H1 (cell line): ENCODE data around the gene STYK1. TPM values are rescaled to one million over a fixed set of nuclear protein-coding genes. Genes with fewer than 3 reads are reported as not detected.

ENCODE experiments used
- CTCF ChIA-PET: fragments of 300-600 bp; sonication (Branson Sonifier 250); formaldehyde crosslinking; loops from one replicate; lab custom pipeline; 2021; ENCODE audit not compliant: partially characterized antibody; lab: Charles Lee
- POLR2A ChIA-PET: fragments of 300-600 bp; sonication (Branson Sonifier 250); formaldehyde crosslinking; loops from one replicate; lab custom pipeline; 2021; ENCODE audit warnings: inconsistent platforms; ENCODE audit not compliant: partially characterized antibody; lab: Charles Lee
- DNase-seq, 2 experiments: peaks; one replicate each; pipeline versions ENCODE4 v3.0.0 to v3.0.0-alpha.2; 2010 to 2022; ENCODE audit warnings: low spot score in 2 of 2, low read depth in 1 of 2, mixed read lengths in 1 of 2
- FAIRE-seq: peaks from 2 replicates; lab custom pipeline; 2011; peaks lifted over from hg19 to GRCh38; lab: Jason Lieb, UNC
- H2AFZ ChIP-seq: 2 replicates; pipeline ENCODE4 v1.8.1; 2012; ENCODE audit warnings: low read length, inconsistent platforms
- H2AK5ac ChIP-seq: 2 replicates; pipeline ENCODE4 v1.6.1; 2013; ENCODE audit warnings: low read depth, low read length
- H2BK120ac ChIP-seq: replicated peaks from 2 replicates; pipeline ENCODE3; 2013; ENCODE audit warnings: low read depth, low read length, inconsistent platforms
- H2BK12ac ChIP-seq: 2 replicates; pipeline ENCODE4 v1.6.1; 2013; ENCODE audit warnings: low read depth, low read length
- H2BK15ac ChIP-seq: 2 replicates; pipeline ENCODE4 v1.6.1; 2013; ENCODE audit warnings: low read length
- H2BK20ac ChIP-seq: 2 replicates; pipeline ENCODE4 v1.6.1; 2013; ENCODE audit warnings: low read length
- H2BK5ac ChIP-seq: 2 replicates; pipeline ENCODE4 v1.6.1; 2013; ENCODE audit warnings: low read depth, low read length
- H3K14ac ChIP-seq: 2 replicates; pipeline ENCODE4 v1.6.1; 2013; ENCODE audit warnings: inconsistent platforms; ENCODE audit not compliant: insufficient read length
- H3K18ac ChIP-seq: 2 replicates; pipeline ENCODE4 v1.6.1; 2013; ENCODE audit warnings: low read length; ENCODE audit errors: extremely low read depth
- H3K23ac ChIP-seq: 2 replicates; pipeline ENCODE4 v1.6.1; 2013; ENCODE audit warnings: inconsistent platforms; ENCODE audit not compliant: insufficient read length
- H3K23me2 ChIP-seq: 2 replicates; pipeline ENCODE4 v1.6.1; 2013; ENCODE audit warnings: low read depth, low read length
- H3K27ac ChIP-seq: 2 replicates; pipeline ENCODE4 v1.6.1; 2011; ENCODE audit warnings: low read depth, low read length, inconsistent platforms
- H3K27me3 ChIP-seq, 4 experiments: replicated peaks in 1 of 4; 1 replicate in 1 of 4; 2 replicates in 3 of 4; pipeline versions ENCODE4 v1.6.1 to v1.8.1; 2011 to 2013; ENCODE audit warnings: low read length in 3 of 4, mild to moderate bottlenecking in 3 of 4, inconsistent platforms in 2 of 4, mixed read lengths in 2 of 4, moderate library complexity in 1 of 4; ENCODE audit not compliant: control insufficient read depth in 3 of 4, insufficient read depth in 3 of 4; ENCODE audit errors: extremely low read depth in 1 of 4
- H3K36me3 ChIP-seq, 4 experiments: 2 replicates each; pipeline versions ENCODE4 v1.6.1 to v1.8.1; 2011 to 2013; ENCODE audit warnings: mild to moderate bottlenecking in 4 of 4, low read length in 3 of 4, moderate library complexity in 2 of 4, control low read depth in 1 of 4, inconsistent platforms in 1 of 4; ENCODE audit not compliant: insufficient read depth in 4 of 4, control insufficient read depth in 2 of 4
- H3K4ac ChIP-seq: replicated peaks from 2 replicates; pipeline ENCODE3; 2013; ENCODE audit warnings: low read length, low read depth, mixed read lengths, inconsistent platforms; ENCODE audit not compliant: insufficient read length
- H3K4me1 ChIP-seq, 4 experiments: replicated peaks in 1 of 4; 1 replicate in 1 of 4; 2 replicates in 3 of 4; pipeline versions ENCODE4 v1.6.1 to v1.8.1; 2011 to 2013; ENCODE audit warnings: low read length in 3 of 4, inconsistent platforms in 2 of 4, mixed read lengths in 1 of 4; ENCODE audit not compliant: insufficient read depth in 4 of 4, control insufficient read depth in 3 of 4
- H3K4me2 ChIP-seq, 2 experiments: 2 replicates each; pipeline versions ENCODE4 v1.6.1 to v1.8.1; 2011 to 2013; ENCODE audit warnings: low read depth in 2 of 2, low read length in 2 of 2, control low read depth in 1 of 2, inconsistent platforms in 1 of 2, mild to moderate bottlenecking in 1 of 2; ENCODE audit not compliant: insufficient read depth in 1 of 2
- H3K4me3 ChIP-seq, 4 experiments: fragments of 200-600, 300-600 bp in 1 of 4; sonication (generic), shearing (Covaris generic), sonication (Bioruptor Twin) in 1 of 4; 2 replicates each; pipeline versions ENCODE4 v1.5.1 to v1.8.1; 2011 to 2016; ENCODE audit warnings: low read length in 4 of 4, low read depth in 3 of 4, control low read depth in 2 of 4, inconsistent platforms in 2 of 4, mild to moderate bottlenecking in 2 of 4, mixed read lengths in 1 of 4, moderate library complexity in 1 of 4; ENCODE audit not compliant: insufficient read depth in 2 of 4; ENCODE audit errors: extremely low read depth in 1 of 4
- H3K56ac ChIP-seq: replicated peaks from 2 replicates; pipeline ENCODE3; 2013; ENCODE audit warnings: low read depth, mild to moderate bottlenecking, mixed read lengths, low read length, inconsistent platforms; ENCODE audit not compliant: insufficient read length
- H3K79me1 ChIP-seq: 2 replicates; pipeline ENCODE4 v1.6.1; 2013; ENCODE audit warnings: low read depth, low read length, control low read depth
- H3K79me2 ChIP-seq, 2 experiments: 2 replicates each; pipeline versions ENCODE4 v1.6.1 to v1.8.1; 2012 to 2013; ENCODE audit warnings: low read length in 2 of 2, mild to moderate bottlenecking in 2 of 2, inconsistent platforms in 1 of 2; ENCODE audit not compliant: insufficient read depth in 2 of 2, control insufficient read depth in 1 of 2
- H3K9ac ChIP-seq, 4 experiments: replicated peaks in 1 of 4; 1 replicate in 1 of 4; 2 replicates in 3 of 4; pipeline versions ENCODE4 v1.6.1 to v1.8.1; 2011 to 2013; ENCODE audit warnings: low read depth in 3 of 4, low read length in 3 of 4, control low read depth in 2 of 4, mild to moderate bottlenecking in 2 of 4, moderate library complexity in 2 of 4, inconsistent platforms in 1 of 4; ENCODE audit errors: extremely low read depth in 1 of 4
- H3K9me3 ChIP-seq, 2 experiments: 2 replicates each; pipeline versions ENCODE4 v1.6.1 to v1.8.1; 2012 to 2013; ENCODE audit warnings: mild to moderate bottlenecking in 2 of 2, moderate library complexity in 2 of 2, control low read depth in 1 of 2, inconsistent platforms in 1 of 2, low read depth in 1 of 2, low read length in 1 of 2, mixed read lengths in 1 of 2; ENCODE audit not compliant: insufficient read depth in 2 of 2
- H4K20me1 ChIP-seq, 2 experiments: replicated peaks in 1 of 2; 2 replicates each; pipeline versions ENCODE3 to v1.8.1; 2011 to 2013; ENCODE audit warnings: inconsistent platforms in 2 of 2, low read length in 2 of 2, mild to moderate bottlenecking in 1 of 2; ENCODE audit not compliant: insufficient read depth in 2 of 2, control insufficient read depth in 1 of 2
- H4K5ac ChIP-seq: 2 replicates; pipeline ENCODE4 v1.6.1; 2013; ENCODE audit warnings: low read length, low read depth, mixed read lengths, inconsistent platforms; ENCODE audit not compliant: insufficient read length
- H4K8ac ChIP-seq: 2 replicates; pipeline ENCODE4 v1.8.0; 2013; ENCODE audit warnings: mild to moderate bottlenecking, moderate library complexity, low read length, inconsistent platforms; ENCODE audit not compliant: insufficient read depth; ENCODE audit errors: extremely low read depth
- H4K91ac ChIP-seq: replicated peaks from 2 replicates; pipeline ENCODE3; 2013; ENCODE audit warnings: low read length, mixed read lengths, inconsistent platforms; ENCODE audit not compliant: insufficient read length
- ASH2L ChIP-seq: fragments of 200-600, 300-600 bp; sonication (generic); IDR thresholded peaks from one replicate; pipeline ENCODE4 v1.7.1; 2017; ENCODE audit warnings: low read length
- CBX5 ChIP-seq: fragments of 300-800, 300-1000 bp; sonication (generic); IDR thresholded peaks from 2 replicates; pipeline ENCODE4 v1.7.1; 2016; ENCODE audit warnings: antibody characterized with exemption, low read length, low read depth
- CREB1 ChIP-seq: IDR thresholded peaks from 2 replicates; pipeline ENCODE4 v1.6.1; 2012; ENCODE audit warnings: inconsistent platforms
- KDM1A ChIP-seq: fragments of 200-600, 300-600 bp; sonication (generic); IDR thresholded peaks from 2 replicates; pipeline ENCODE4 v1.7.1; 2016; ENCODE audit warnings: mild to moderate bottlenecking, low read length, borderline replicate concordance
- KDM5A ChIP-seq: fragments of 200-600 bp; IDR thresholded peaks from 2 replicates; pipeline ENCODE4 v1.7.1; 2012; ENCODE audit warnings: mild to moderate bottlenecking, low read length, inconsistent platforms, mixed read lengths
- PHF8 ChIP-seq: fragments of 200-600 bp; sonication (generic); conservative IDR thresholded peaks from 2 replicates; pipeline ENCODE4 v1.7.1; 2012; ENCODE audit warnings: low read depth, mild to moderate bottlenecking, inconsistent platforms, low read length, moderate library complexity
- SIX5 ChIP-seq: IDR thresholded peaks from 2 replicates; pipeline ENCODE4 v1.6.1; 2011; ENCODE audit warnings: mild to moderate bottlenecking, low read depth, low read length
- TAF7 ChIP-seq: optimal IDR thresholded peaks from 2 replicates; pipeline ENCODE3; 2011; ENCODE audit warnings: low read depth, mild to moderate bottlenecking, inconsistent platforms, low read length, moderate library complexity, borderline replicate concordance
- ZNF274 ChIP-seq: IDR thresholded peaks from 2 replicates; pipeline ENCODE4 v1.7.0; 2012; ENCODE audit warnings: low read length, borderline replicate concordance; ENCODE audit errors: extremely low read depth
- WGBS, 2 experiments: shearing (Covaris generic) in 1 of 2; methylation state at CpG; one replicate each; pipeline versions ENCODE4 v1.1.6 to v1.1.7; 2013 to 2015; ENCODE audit warnings: low lambda C conversion rate in 2 of 2, mixed read lengths in 2 of 2, inconsistent platforms in 1 of 2, low coverage in 1 of 2, missing lambda C conversion rate in 1 of 2; ENCODE audit not compliant: insufficient replicate concordance in 2 of 2, insufficient coverage in 1 of 2, insufficient read length in 1 of 2; ENCODE audit errors: extremely low coverage in 1 of 2, missing lambda C conversion rate in 1 of 2; 5-methylcytosine and 5-hydroxymethylcytosine counted together
- polyA plus RNA-seq, 7 experiments: library from polyadenylated mRNA; depleted of rRNA in 3 of 7; stranded (reverse) in 5 of 7; unstranded in 2 of 7; fragments of >200 nt in 5 of 7; fragments of 200-250 nt in 2 of 7; gene quantifications; 1 replicate in 5 of 7; 2 replicates in 1 of 7; 4 replicates in 1 of 7; pipeline versions ENCODE4 v1.2.1 to v1.2.3, GENCODE V29; 2011 to 2013; ENCODE audit warnings: missing spikeins in 2 of 7, mixed read lengths in 2 of 7
- total RNA-seq: library from RNA; stranded (reverse); fragmentation: NEBNext Ultra II Directional; extraction: Animal tissue kit (Norgen Biotek cat#: 25700); gene quantifications from 2 replicates; pipeline ENCODE4 v1.2.1, GENCODE V29; 2021

Gene STYK1
- total and polyA plus RNA-seq, 2 of the 8 experiments (the other 6 are each of a cell fraction or from before 2014, with no cell fraction given), result 0.38 to 1.1 TPM

DNA sequence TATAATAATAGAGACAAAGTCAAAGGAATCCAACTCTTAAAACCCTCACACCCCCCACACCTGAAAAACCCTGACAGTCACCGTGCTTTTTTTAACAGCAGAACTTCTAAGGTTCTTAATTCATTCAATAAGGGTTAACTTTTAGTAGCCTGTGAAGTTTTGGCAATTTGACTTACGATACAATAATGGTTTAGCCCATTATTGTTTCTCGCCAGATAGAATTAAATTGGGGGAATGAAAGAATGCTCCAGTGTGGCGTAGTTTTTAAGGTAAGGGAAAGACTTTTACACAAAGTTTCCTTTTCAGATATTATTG is 59.8 kb downstream of the STYK1 start:
- Histone ChIP-seq H2BK12ac (no peak overlapping the region; the same call in 1 of the 2 replicates), H3K18ac (no peak overlapping the region), H2BK20ac (no peak overlapping the region), H3K4me2 (peak overlapping the region; percentile 68 to 96; a peak in 3 of 4 replicates), H3K79me1 (no peaks in the 10 kb centered on the region), H3K56ac (peak overlapping the region; percentile 42), H3K9ac (peak overlapping the region; percentile 92 to 100 (median 100); a peak in 6 of 7 replicates), H2BK120ac (no peak overlapping the region), H3K4ac (no peak overlapping the region), H3K36me3 (peaks cover 0 to 29% (median 7%) of the 10 kb centered on the region in 4 experiments; a peak in 5 of 8 replicates), H3K27me3 (no peaks in the 10 kb centered on the region), H2AFZ (peak overlapping the region; percentile 83; the same call in 1 of the 2 replicates), H2AK5ac (no peak overlapping the region), H4K20me1 (no peaks in the 10 kb centered on the region), H2BK15ac (no peak overlapping the region), H3K4me3 (peak overlapping the region; percentile 86 to 96 (median 93)), H3K27ac (peak overlapping the region; percentile 99), H3K4me1 (peaks cover 0 to 3% (median 0%) of the 10 kb centered on the region in 4 experiments; a peak in 2 of 7 replicates), H3K9me3 (no peaks in the 10 kb centered on the region), H3K23me2 (peaks cover 3% of the 10 kb centered on the region), H4K5ac (no peak overlapping the region), H4K91ac (no peak overlapping the region), H2BK5ac (no peak overlapping the region), H3K23ac (no peak overlapping the region), H3K79me2 (peaks cover 3 to 27% of the 10 kb centered on the region in 2 experiments; a peak in 3 of 4 replicates), H4K8ac (no peak overlapping the region), H3K14ac (no peak overlapping the region)
- FAIRE-seq (no peak), DNase-seq (no peak)
- WGBS, 2 experiments, result 72% methylated on average over 4 of the region's 4 CpGs; no CpG with 5 or more reads in 1 of the 2 experiments
- ChIA-PET POLR2A (interaction anchor here (0.9 to 2.7 kb wide), 14 partner anchors 10 to 387 kb away, joined by 3 to 12 read pairs (median 6); no protein-coding TSS in a partner anchor), CTCF (interaction anchor here (0.6 to 2.3 kb wide), 6 partner anchors 17 to 830 kb away, joined by 3 to 8 read pairs (median 4); no protein-coding TSS in a partner anchor)
- TF ChIP-seq KDM1A (no peak), ASH2L (no peak), ZNF274 (no peak), CREB1 (no peak), TAF7 (no peak), CBX5 (no peak), KDM5A (no peak), SIX5 (no peak), PHF8 (no peak)
